Naive B cell (primary cell): ENCODE data around the gene AKAP13. TPM values are rescaled to one million over a fixed set of nuclear protein-coding genes. Genes with fewer than 3 reads are reported as not detected.
"Not testable (repeated sequence)": the region's sequence is repeated elsewhere in the genome, so short reads cannot be mapped to it uniquely, and the experiment has no call there.

Source experiments
- ATAC-seq, 2 donors: fragments of 150-1000 bp; cut with Tn5 transposase; 2 replicates each; pipeline ENCODE4 v1.10.0; 2021; ENCODE audit warnings: low read depth in 2 of 2, mild to moderate bottlenecking in 2 of 2, moderate library complexity in 2 of 2
- DNase-seq: peaks from one replicate; pipeline ENCODE4 v3.0.0; 2022
- H3K27ac Mint-ChIP-seq, 6 donors: one replicate each; pipeline ENCODE4 v1.8.0; 2020 to 2022; ENCODE audit warnings: mild to moderate bottlenecking in 6 of 6, mixed read lengths in 6 of 6, moderate library complexity in 5 of 6, inconsistent platforms in 2 of 6
- H3K27me3 Mint-ChIP-seq, 3 donors: one replicate each; pipeline ENCODE4 v1.8.0; 2021 to 2022; ENCODE audit warnings: mixed read lengths in 3 of 3, mild to moderate bottlenecking in 1 of 3
- H3K36me3 Mint-ChIP-seq, 2 donors: one replicate each; pipeline ENCODE4 v1.8.0; 2020 to 2022; ENCODE audit warnings: mixed read lengths in 2 of 2, inconsistent platforms in 1 of 2, mild to moderate bottlenecking in 1 of 2
- H3K4me1 Mint-ChIP-seq, 3 donors: one replicate each; pipeline ENCODE4 v1.8.0; 2020 to 2022; ENCODE audit warnings: mixed read lengths in 3 of 3, inconsistent platforms in 1 of 3, mild to moderate bottlenecking in 1 of 3, moderate library complexity in 1 of 3
- H3K4me3 Mint-ChIP-seq, 8 donors: one replicate each; pipeline ENCODE4 v1.8.0; 2020 to 2022; ENCODE audit warnings: mild to moderate bottlenecking in 8 of 8, mixed read lengths in 8 of 8, moderate library complexity in 8 of 8, inconsistent platforms in 2 of 8
- H3K9me3 Mint-ChIP-seq, 7 donors: one replicate each; pipeline ENCODE4 v1.8.0; 2020 to 2022; ENCODE audit warnings: mixed read lengths in 7 of 7, mild to moderate bottlenecking in 5 of 7, inconsistent platforms in 2 of 7, moderate library complexity in 1 of 7
- polyA plus RNA-seq, 6 donors: library from polyadenylated mRNA; unstranded; fragments of 300-500 nt; fragmentation: Illumina TruSeq; gene quantifications; one replicate each; pipeline ENCODE4 v1.2.3, GENCODE V29; 2021; ENCODE audit warnings: low read depth in 6 of 6

Gene AKAP13
- polyA plus RNA-seq, 6 donors from 2014 or later: 63.4 to 185 (median 122) TPM

- H3K9me3 Mint-ChIP-seq: no peaks in the 10 kb centered on the region
- peaks cover 0 to 6% (median 0%) of the 10 kb centered on the region in 3 donors for H3K27me3 Mint-ChIP-seq
- H3K4me3 Mint-ChIP-seq: no peak overlapping the region
- H3K27ac Mint-ChIP-seq: no peak overlapping the region
- ATAC-seq (no peak), DNase-seq (no peak)
- H3K36me3 Mint-ChIP-seq: no peaks in the 10 kb centered on the region
- peaks cover 13 to 31% (median 19%) of the 10 kb centered on the region in 3 donors for H3K4me1 Mint-ChIP-seq
Measured at GRCh38 chr15:85788771-85789495, 408.5 kb downstream of the AKAP13 start.

GRCh38 chr15:85789496-85789875 is 409.1 kb downstream of the AKAP13 start:
- DNase-seq (no peak), ATAC-seq (no peak)
- H3K4me3 Mint-ChIP-seq: no peak overlapping the region
- H3K27ac Mint-ChIP-seq: no peak overlapping the region
- H3K9me3 Mint-ChIP-seq: no peaks in the 10 kb centered on the region
- H3K27me3 Mint-ChIP-seq: peaks cover 0 to 6% (median 0%) of the 10 kb centered on the region in 3 donors
- peaks cover 14 to 32% (median 21%) of the 10 kb centered on the region in 3 donors for H3K4me1 Mint-ChIP-seq
- no peaks in the 10 kb centered on the region for H3K36me3 Mint-ChIP-seq

- peaks cover 0 to 6% (median 6%) of the 10 kb centered on the region in 3 donors for H3K27me3 Mint-ChIP-seq
- DNase-seq (no peak), ATAC-seq (no peak)
- H3K4me3 Mint-ChIP-seq: peak overlapping the region in 2 of 8 donors; percentile 30 to 48
- no peak overlapping the region for H3K27ac Mint-ChIP-seq
- peaks cover 21 to 29% (median 27%) of the 10 kb centered on the region in 3 donors for H3K4me1 Mint-ChIP-seq
- H3K36me3 Mint-ChIP-seq: no peaks in the 10 kb centered on the region
- H3K9me3 Mint-ChIP-seq: peaks cover 0 to 3% (median 0%) of the 10 kb centered on the region in 7 donors
Measured at GRCh38 chr15:85792102-85792731, 411.8 kb downstream of the AKAP13 start.

- Mint-ChIP-seq H3K9me3 (peaks cover 0 to 3% (median 0%) of the 10 kb centered on the region in 7 donors), H3K4me1 (peaks cover 21 to 29% (median 27%) of the 10 kb centered on the region in 3 donors), H3K36me3 (no peaks in the 10 kb centered on the region), H3K4me3 (peak overlapping the region; percentile 87 to 96 (median 90)), H3K27me3 (peaks cover 0 to 8% (median 6%) of the 10 kb centered on the region in 3 donors), H3K27ac (peak overlapping the region in 5 of 6 donors; percentile 16 to 90 (median 60))
- ATAC-seq (no peak), DNase-seq (no peak)
Measured at GRCh38 chr15:85792912-85793590, 412.6 kb downstream of the AKAP13 start.

- Mint-ChIP-seq H3K27me3 (peaks cover 5 to 16% (median 12%) of the 10 kb centered on the region in 3 donors), H3K27ac (peak overlapping the region in 4 of 6 donors; percentile 10 to 90 (median 67)), H3K4me3 (peak overlapping the region; percentile 87 to 96 (median 90)), H3K4me1 (peaks cover 21 to 29% (median 27%) of the 10 kb centered on the region in 3 donors), H3K9me3 (peaks cover 0 to 3% (median 0%) of the 10 kb centered on the region in 7 donors), H3K36me3 (no peaks in the 10 kb centered on the region)
- ATAC-seq: peak; percentile 24 to 35
- DNase-seq: peak; percentile 28
Measured at GRCh38 chr15:85793641-85794597, 413.5 kb downstream of the AKAP13 start.

- no peaks in the 10 kb centered on the region for H3K36me3 Mint-ChIP-seq
Measured at GRCh38 chr15:85794598-85795336, 414.4 kb downstream of the AKAP13 start, which contains the start of gene KLHL25. Gene KLHL25, minus strand, starts transcription at chr15:85794925. Its CDS starts 25,115 bp downstream, at chr15:85769810.

GRCh38 chr15:85795337-85796305 is 415.2 kb downstream of the AKAP13 start:
- no peak for ATAC-seq
- no peaks in the 10 kb centered on the region for H3K36me3 Mint-ChIP-seq
- peak overlapping the region; percentile 84 to 96 (median 94) for H3K4me3 Mint-ChIP-seq
- peaks cover 5 to 21% (median 18%) of the 10 kb centered on the region in 3 donors for H3K27me3 Mint-ChIP-seq
- H3K27ac Mint-ChIP-seq: peak overlapping the region in 1 of 6 donors; percentile 64
- no peak for DNase-seq
- H3K9me3 Mint-ChIP-seq: peaks cover 0 to 3% (median 0%) of the 10 kb centered on the region in 7 donors
- peaks cover 25 to 39% (median 33%) of the 10 kb centered on the region in 3 donors for H3K4me1 Mint-ChIP-seq

More at GRCh38 chr15:85794598-85795336, 414.4 kb downstream of the AKAP13 start, which contains the start of gene KLHL25:
- DNase-seq (peak; percentile 90), ATAC-seq (peak; percentile 95 to 97)
- Mint-ChIP-seq H3K27me3 (peaks cover 5 to 21% (median 18%) of the 10 kb centered on the region in 3 donors), H3K4me1 (peaks cover 21 to 34% (median 27%) of the 10 kb centered on the region in 3 donors), H3K9me3 (peaks cover 0 to 3% (median 0%) of the 10 kb centered on the region in 7 donors), H3K4me3 (peak within 1 kb of the TSS; percentile 89 to 96 (median 94)), H3K27ac (peak within 1 kb of the TSS; percentile 64 to 90 (median 85))

- ATAC-seq, H3K36me3 Mint-ChIP-seq, DNase-seq, H3K9me3 Mint-ChIP-seq, H3K27ac Mint-ChIP-seq: not testable (repeated sequence)
- peak overlapping the region in 5 of 8 donors; percentile 5 to 96 (median 54) for H3K4me3 Mint-ChIP-seq
- H3K27me3 Mint-ChIP-seq: peaks cover 5 to 21% (median 18%) of the 10 kb centered on the region in 3 donors
- H3K4me1 Mint-ChIP-seq: peaks cover 26 to 46% (median 38%) of the 10 kb centered on the region in 3 donors
Measured at GRCh38 chr15:85796371-85796770, 416.0 kb downstream of the AKAP13 start.
